Body of pancreas (tissue), 4 donors: ENCODE data around the gene SLC2A6. TPM values are rescaled to one million over a fixed set of nuclear protein-coding genes. Genes with fewer than 3 reads are reported as not detected.

Experiments used
- ATAC-seq: fragments of 150-250 bp; one replicate; pipeline ENCODE4 v1.9.1; 2016
- DNase-seq, 4 donors: peaks; one replicate each; pipeline ENCODE4 v3.0.0-alpha.2; 2019
- H3K27ac ChIP-seq, 4 donors: fragments of 200-600 bp; sonication (generic); 1 replicate in 3 of 4; 2 replicates in 1 of 4; pipeline versions ENCODE4 v1.5.1 to v1.6.1; 2016 to 2019; ENCODE audit warnings: mild to moderate bottlenecking in 1 of 4, mixed read lengths in 1 of 4, moderate library complexity in 1 of 4
- H3K27me3 ChIP-seq, 2 donors: fragments of 200-600 bp; sonication (generic); one replicate each; pipeline ENCODE4 v1.6.0; 2016; ENCODE audit warnings: mild to moderate bottlenecking in 1 of 2
- H3K36me3 ChIP-seq, 2 donors: fragments of 200-600 bp; sonication (generic); replicated peaks in 1 of 2; 2 replicates each; pipeline ENCODE4 v1.5.1; 2016; ENCODE audit warnings: low read depth in 2 of 2; ENCODE audit not compliant: insufficient read depth in 1 of 2
- H3K4me1 ChIP-seq: fragments of 200-600 bp; sonication (generic); one replicate; pipeline ENCODE4 v1.6.0; 2016
- H3K4me3 ChIP-seq, 2 donors: fragments of 200-600 bp; sonication (generic); 1 replicate in 1 of 2; 2 replicates in 1 of 2; pipeline ENCODE4 v1.5.1; 2016 to 2019
- H3K9me3 ChIP-seq, 3 donors: fragments of 200-600 bp; sonication (generic); 1 replicate in 2 of 3; 2 replicates in 1 of 3; pipeline ENCODE4 v1.5.1; 2016
- CTCF ChIP-seq, 7 experiments: fragments of 450-650 bp in 4 of 7; fragments of 200-600 bp in 3 of 7; sonication (generic) in 3 of 7; IDR thresholded peaks; one replicate each; pipeline ENCODE4 v1.5.1; 2016 to 2019; ENCODE audit warnings: antibody characterized with exemption in 7 of 7
- POLR2A ChIP-seq, 3 donors: fragments of 450-650 bp; IDR thresholded peaks; one replicate each; pipeline ENCODE4 v1.6.1; 2016; ENCODE audit warnings: antibody characterized with exemption in 3 of 3, mild to moderate bottlenecking in 2 of 3
- WGBS, 2 donors: methylation state at CpG; one replicate each; pipeline ENCODE4 v1.1.5; 2017; 5-methylcytosine and 5-hydroxymethylcytosine counted together
- intact Hi-C: fragments of 100-400 bp; cut with DNase I; formaldehyde crosslinking; loops from one replicate; pipeline ENCODE4 v1.15.1; 2023
- total RNA-seq, 2 donors: library from RNA; depleted of rRNA; stranded (reverse); fragments of >200 nt; gene quantifications; one replicate each; pipeline ENCODE4 v1.1.0, GENCODE V29; 2016

Gene SLC2A6
- total RNA-seq, 2 donors from 2014 or later: 2.6 to 3.0 TPM

- 93 to 100% methylated on average over 4 to 12 of the region's 12 CpGs for WGBS, 2 donors
- Histone ChIP-seq H3K36me3 (no peaks in the 10 kb centered on the region), H3K4me3 (no peak overlapping the region), H3K4me1 (peaks cover 4% of the 10 kb centered on the region), H3K9me3 (no peaks in the 10 kb centered on the region), H3K27me3 (no peaks in the 10 kb centered on the region), H3K27ac (no peak overlapping the region)
- no peak for ATAC-seq
- no peak for DNase-seq
- intact Hi-C loops: loop anchor here (5.0 kb wide), 1 partner anchor 52 kb away; no protein-coding TSS in a partner anchor
- no peak for TF ChIP-seq CTCF (IDR thresholded peaks at IDR 0.05)
- no peak for TF ChIP-seq POLR2A (IDR thresholded peaks at IDR 0.05)
Measured at GRCh38 chr9:133424187-133424586, 54.7 kb downstream of the SLC2A6 start.

- DNase-seq: no peak
- no peak overlapping the region for H3K4me3 ChIP-seq
- no peak for ATAC-seq
- no peak for TF ChIP-seq POLR2A (IDR thresholded peaks at IDR 0.05)
- no peak for TF ChIP-seq CTCF (IDR thresholded peaks at IDR 0.05)
- intact Hi-C loops: loop anchor here (5.0 kb wide), 1 partner anchor 51 kb away; no protein-coding TSS in a partner anchor
- WGBS, 2 donors: 13 to 36% methylated on average over 3 of the region's 3 CpGs
- no peaks in the 10 kb centered on the region for H3K9me3 ChIP-seq
- H3K27ac ChIP-seq: no peak overlapping the region
- H3K4me1 ChIP-seq: peaks cover 12% of the 10 kb centered on the region
- no peaks in the 10 kb centered on the region for H3K36me3 ChIP-seq
- no peaks in the 10 kb centered on the region for H3K27me3 ChIP-seq
Measured at GRCh38 chr9:133423216-133423615, 55.7 kb downstream of the SLC2A6 start.

- ATAC-seq (no peak), DNase-seq (no peak)
- Histone ChIP-seq H3K27me3 (no peaks in the 10 kb centered on the region), H3K36me3 (no peaks in the 10 kb centered on the region), H3K4me3 (no peak within 1 kb of the TSS), H3K9me3 (no peaks in the 10 kb centered on the region), H3K4me1 (peaks cover 12% of the 10 kb centered on the region), H3K27ac (no peak within 1 kb of the TSS)
- intact Hi-C loops: loop anchor here (5.0 kb wide), 1 partner anchor 50 kb away; no protein-coding TSS in a partner anchor
- WGBS, 2 donors: 45 to 74% methylated on average over 7 to 23 of the region's 23 CpGs
- TF ChIP-seq POLR2A (IDR thresholded peaks at IDR 0.05): no peak
- TF ChIP-seq CTCF (IDR thresholded peaks at IDR 0.05): no peak
Measured at GRCh38 chr9:133421615-133422542, 57.0 kb downstream of the SLC2A6 start, which contains the start of gene ADAMTS13. Gene ADAMTS13 (plus strand): TSS chr9:133422367. CDS start chr9:133422444, 77 bp downstream.

Other genes starting within 250 kb of the SLC2A6 start
- gene ABO, start 203.9 kb downstream of the SLC2A6 start, total RNA-seq: 1 to 10 TPM; 3.9 to 9.2 TPM
- gene SURF6, start 142.9 kb downstream of the SLC2A6 start, total RNA-seq: 10 to 100 TPM; 20.8 to 37.9 TPM
- 10 to 100 TPM; 15.8 to 16.3 TPM for gene MED22, start 131.0 kb downstream of the SLC2A6 start, total RNA-seq
- 1,000 to 10,000 TPM; 1,478 to 1,480 TPM for gene RPL7A, start 130.9 kb downstream of the SLC2A6 start, total RNA-seq
- gene SURF1, start 122.6 kb downstream of the SLC2A6 start, total RNA-seq: 10 to 100 TPM; 31.0 to 43.1 TPM
- gene SURF2, start 122.5 kb downstream of the SLC2A6 start, total RNA-seq: 10 to 100 TPM; 20.0 to 27.0 TPM
- 100 to 1,000 TPM in 1 of 2 donors, 10 to 100 TPM in 1; 93.9 to 109 TPM for gene SURF4, start 103.0 kb downstream of the SLC2A6 start, total RNA-seq
- not detected for gene STKLD1, start 102.7 kb downstream of the SLC2A6 start, total RNA-seq
- 10 to 100 TPM; 15.6 to 21.8 TPM for gene REXO4, start 61.1 kb downstream of the SLC2A6 start, total RNA-seq
- 1 to 10 TPM; 2.3 to 5.6 TPM for gene ADAMTS13, start 56.7 kb downstream of the SLC2A6 start, total RNA-seq
- gene CACFD1, start 19.1 kb downstream of the SLC2A6 start, total RNA-seq: 10 to 100 TPM; 19.2 to 25.4 TPM
- gene MYMK, start 45.9 kb upstream of the SLC2A6 start, total RNA-seq: not detected
- 10 to 100 TPM in 1 of 2 donors, 1 to 10 TPM in 1; 4.2 to 21.8 TPM for gene ADAMTSL2, start 55.6 kb upstream of the SLC2A6 start, total RNA-seq
- gene FAM163B, start 130.3 kb upstream of the SLC2A6 start, total RNA-seq: under 1 TPM in 1 of 2 donors, not detected in 1; 0.78 TPM
- gene DBH, start 157.3 kb upstream of the SLC2A6 start, total RNA-seq: not detected